A673 (cell line): Measurements from ENCODE around the gene EXOC4. TPM values are rescaled to one million over a fixed set of nuclear protein-coding genes. Genes with fewer than 3 reads are reported as not detected.

Experiments
- BruUV-seq: library from RNA; stranded (reverse); fragments of 400-500 nt; replicated peaks from 2 replicates; lab custom pipeline; 2021; lab: Mats Ljungman, UMichigan
- CTCF ChIA-PET: fragments of 300-600 bp; sonication (Branson Sonifier 250); formaldehyde crosslinking; loops from one replicate; lab custom pipeline; 2022; ENCODE audit warnings: antibody characterized with exemption; lab: Charles Lee
- POLR2A ChIA-PET: fragments of 300-600 bp; sonication (Branson Sonifier 250); formaldehyde crosslinking; loops from one replicate; lab custom pipeline; 2022; ENCODE audit warnings: antibody characterized with exemption; ENCODE audit not compliant: low non-redundant PET; lab: Charles Lee
- DNase-seq: peaks from one replicate; pipeline ENCODE4 v3.0.0-alpha.2; 2015; ENCODE audit warnings: low spot score
- H3K27ac ChIP-seq: fragments of 200-600 bp; sonication (generic); 2 replicates; pipeline ENCODE4 v1.5.1; 2016; ENCODE audit warnings: mixed run types, low read depth, mild to moderate bottlenecking, mixed read lengths, antibody characterized with exemption, low read length; ENCODE audit not compliant: poor library complexity, severe bottlenecking
- H3K27me3 ChIP-seq: fragments of 200-600 bp; sonication (generic); replicated peaks from 2 replicates; pipeline ENCODE4 v1.6.1; 2017; ENCODE audit warnings: mixed run types, low read depth, mild to moderate bottlenecking, mixed read lengths, antibody characterized with exemption, low read length; ENCODE audit not compliant: insufficient read depth, poor library complexity
- H3K36me3 ChIP-seq: fragments of 200-600 bp; sonication (generic); 2 replicates; pipeline ENCODE4 v1.6.1; 2016; ENCODE audit warnings: mixed run types, mild to moderate bottlenecking, mixed read lengths, antibody characterized with exemption, low read length; ENCODE audit not compliant: insufficient read depth, poor library complexity, severe bottlenecking
- H3K4me1 ChIP-seq: fragments of 200-600 bp; sonication (generic); 2 replicates; pipeline ENCODE4 v1.6.1; 2017; ENCODE audit warnings: mixed run types, mild to moderate bottlenecking, mixed read lengths, antibody characterized with exemption, low read length; ENCODE audit not compliant: insufficient read depth, poor library complexity, severe bottlenecking
- H3K4me3 ChIP-seq: fragments of 200-600 bp; sonication (generic); 2 replicates; pipeline ENCODE4 v1.5.1; 2016; ENCODE audit warnings: low read depth, mixed run types, mild to moderate bottlenecking, mixed read lengths, low read length; ENCODE audit not compliant: poor library complexity, severe bottlenecking
- H3K9me3 ChIP-seq: fragments of 200-600 bp; sonication (generic); 2 replicates; pipeline ENCODE4 v1.6.1; 2016; ENCODE audit warnings: mixed run types, low read depth, mild to moderate bottlenecking, mixed read lengths, antibody characterized with exemption, low read length; ENCODE audit not compliant: poor library complexity, severe bottlenecking
- EZH2 ChIP-seq: fragments of 200-600 bp; sonication (generic); IDR thresholded peaks from 2 replicates; pipeline ENCODE4 v1.6.1; 2017; ENCODE audit warnings: borderline replicate concordance, low read depth, mild to moderate bottlenecking, mixed read lengths, antibody characterized with exemption, low read length; ENCODE audit not compliant: poor library complexity, severe bottlenecking
- intact Hi-C: fragments of 100-400 bp; cut with micrococcal nuclease; formaldehyde crosslinking; loops from one replicate; pipeline ENCODE4 v1.10.0; 2022; ENCODE audit not compliant: unreplicated experiment
- total RNA-seq: library from RNA; stranded (reverse); gene quantifications from 2 replicates; pipeline ENCODE4 v1.2.3, GENCODE V29; 2021
- TF ChIP-seq, protein P1 (sequence below): fragments of 300-800, 200-600 bp; sonication (generic); conservative IDR thresholded peaks from 2 replicates; pipeline ENCODE4 v1.5.1; 2017; ENCODE audit warnings: low read depth, mild to moderate bottlenecking, antibody characterized with exemption, low read length, moderate library complexity, mixed read lengths

Gene EXOC4
- total RNA-seq, 1 experiment from 2014 or later, result 66.1 TPM

DNA sequence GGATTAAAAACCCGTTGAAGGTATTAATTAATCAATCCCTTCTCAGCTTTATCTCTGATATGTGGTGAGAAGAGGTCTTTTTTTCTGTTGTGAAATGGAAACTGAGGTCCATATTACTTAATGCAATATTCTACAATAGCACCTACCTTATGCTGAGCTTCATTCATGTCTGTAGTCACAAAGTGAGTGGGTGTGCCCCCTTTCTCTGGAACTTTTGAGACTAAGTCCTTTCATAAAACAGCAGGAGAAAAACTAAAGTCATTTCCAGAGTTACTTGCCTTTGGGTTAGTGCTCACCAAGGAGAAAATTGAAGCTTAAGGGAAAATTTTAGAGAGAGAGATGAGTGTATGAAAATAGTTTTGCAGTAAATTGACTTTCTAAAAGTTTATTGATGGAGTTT, 61.2 kb downstream of the EXOC4 start:
- H3K36me3 ChIP-seq, result no peaks in the 10 kb centered on the region
- H3K4me3 ChIP-seq, result no peak overlapping the region
- no peaks in the 10 kb centered on the region for H3K9me3 ChIP-seq
- intact Hi-C loops, result no loop called here
- H3K27me3 ChIP-seq, result no peaks in the 10 kb centered on the region
- ChIA-PET POLR2A (no interaction called here), CTCF (no interaction called here)
- BruUV-seq, result no TSS peak
- DNase-seq, result no peak
- no peak for TF ChIP-seq EZH2
- TF ChIP-seq, protein P1, sequence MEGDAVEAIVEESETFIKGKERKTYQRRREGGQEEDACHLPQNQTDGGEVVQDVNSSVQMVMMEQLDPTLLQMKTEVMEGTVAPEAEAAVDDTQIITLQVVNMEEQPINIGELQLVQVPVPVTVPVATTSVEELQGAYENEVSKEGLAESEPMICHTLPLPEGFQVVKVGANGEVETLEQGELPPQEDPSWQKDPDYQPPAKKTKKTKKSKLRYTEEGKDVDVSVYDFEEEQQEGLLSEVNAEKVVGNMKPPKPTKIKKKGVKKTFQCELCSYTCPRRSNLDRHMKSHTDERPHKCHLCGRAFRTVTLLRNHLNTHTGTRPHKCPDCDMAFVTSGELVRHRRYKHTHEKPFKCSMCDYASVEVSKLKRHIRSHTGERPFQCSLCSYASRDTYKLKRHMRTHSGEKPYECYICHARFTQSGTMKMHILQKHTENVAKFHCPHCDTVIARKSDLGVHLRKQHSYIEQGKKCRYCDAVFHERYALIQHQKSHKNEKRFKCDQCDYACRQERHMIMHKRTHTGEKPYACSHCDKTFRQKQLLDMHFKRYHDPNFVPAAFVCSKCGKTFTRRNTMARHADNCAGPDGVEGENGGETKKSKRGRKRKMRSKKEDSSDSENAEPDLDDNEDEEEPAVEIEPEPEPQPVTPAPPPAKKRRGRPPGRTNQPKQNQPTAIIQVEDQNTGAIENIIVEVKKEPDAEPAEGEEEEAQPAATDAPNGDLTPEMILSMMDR, result no peak
- peaks cover 7% of the 10 kb centered on the region for H3K4me1 ChIP-seq
- H3K27ac ChIP-seq, result no peak overlapping the region

DNA sequence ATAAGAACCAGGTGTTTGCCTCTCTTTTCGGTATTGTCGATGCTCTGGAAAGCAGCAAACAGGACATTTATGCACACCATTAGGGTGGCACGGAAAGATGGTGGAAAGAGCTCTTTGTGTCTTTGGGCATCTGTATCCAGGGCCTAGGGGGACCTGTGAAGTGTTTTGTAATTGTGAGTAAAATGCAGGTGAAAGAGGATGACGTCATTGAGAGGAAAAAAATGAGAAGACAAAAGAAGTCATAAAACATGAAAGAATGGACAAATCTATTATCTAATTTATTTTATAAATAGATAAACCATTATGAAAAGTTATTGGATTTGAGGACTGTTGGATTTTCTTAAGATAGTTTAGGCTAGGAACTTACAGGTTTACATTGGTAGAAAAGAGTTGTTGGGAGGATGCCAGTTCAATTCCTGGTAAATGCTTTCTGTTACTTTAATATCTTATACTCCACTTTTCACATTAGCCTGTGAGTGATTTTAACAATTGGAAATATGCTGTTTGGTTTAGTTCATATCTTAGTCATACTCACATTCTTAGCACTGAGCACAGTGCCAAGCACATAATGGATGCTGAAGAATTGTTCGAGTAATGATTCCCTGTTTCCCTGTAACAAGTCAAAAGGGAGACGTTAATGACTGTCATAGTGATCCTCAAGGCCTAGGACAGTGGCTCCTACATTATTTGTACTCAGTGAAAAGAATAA, 62.6 kb downstream of the EXOC4 start:
- intact Hi-C loops, result no loop called here

DNA sequence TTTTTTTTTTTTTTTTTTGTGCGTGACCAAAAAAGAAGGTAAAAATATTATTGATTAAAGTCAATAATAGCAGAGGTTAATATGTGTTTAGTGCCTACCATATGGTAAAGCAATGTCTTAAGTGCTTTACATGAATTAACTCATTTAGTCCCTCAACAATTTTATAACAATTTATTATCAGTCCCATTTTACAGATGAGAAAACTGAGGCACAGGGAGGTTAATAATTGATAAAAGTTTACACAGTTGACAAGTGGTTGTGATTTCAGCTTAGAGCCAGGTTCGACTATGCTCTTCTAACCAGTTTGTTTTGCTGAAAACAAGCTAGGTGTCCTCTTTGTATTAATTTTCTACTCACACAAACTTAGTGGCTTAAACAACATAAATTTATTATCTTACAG, 67.0 kb downstream of the EXOC4 start:
- H3K27me3 ChIP-seq, result no peaks in the 10 kb centered on the region
- no peak overlapping the region for H3K27ac ChIP-seq
- H3K4me1 ChIP-seq, result peaks cover 5% of the 10 kb centered on the region
- intact Hi-C loops, result no loop called here
- H3K4me3 ChIP-seq, result no peak overlapping the region
- no peaks in the 10 kb centered on the region for H3K36me3 ChIP-seq
- no peaks in the 10 kb centered on the region for H3K9me3 ChIP-seq
- no peak for DNase-seq
- no TSS peak for BruUV-seq
- POLR2A ChIA-PET, result no interaction called here
- CTCF ChIA-PET, result no interaction called here
- no peak for TF ChIP-seq EZH2
- TF ChIP-seq, protein P1, result no peak

More for the DNA sequence above, 62.6 kb downstream of the EXOC4 start:
- Histone ChIP-seq H3K27me3 (no peaks in the 10 kb centered on the region), H3K4me3 (no peak overlapping the region), H3K4me1 (peaks cover 6% of the 10 kb centered on the region), H3K9me3 (no peaks in the 10 kb centered on the region), H3K36me3 (no peaks in the 10 kb centered on the region), H3K27ac (no peak overlapping the region)
- no peak for DNase-seq
- TF ChIP-seq, protein P1, result no peak
- no peak for TF ChIP-seq EZH2
- POLR2A ChIA-PET, result no interaction called here
- BruUV-seq, result no TSS peak
- CTCF ChIA-PET, result no interaction called here
